NK-92 (cell line): ENCODE results near the gene EXT2.

Experiments
- DNase-seq: peaks from one replicate; lab custom pipeline; 2025; ENCODE audit not compliant: unreplicated experiment; lab: John Stamatoyannopoulos, UW

The EXT2 gene

GRCh38 chr11:44198146-44198724 is 102.8 kb downstream of the EXT2 start:
- no peak for DNase-seq

- DNase-seq = no peak
Observed at GRCh38 chr11:44199298-44199697, 103.8 kb downstream of the EXT2 start.

DNA sequence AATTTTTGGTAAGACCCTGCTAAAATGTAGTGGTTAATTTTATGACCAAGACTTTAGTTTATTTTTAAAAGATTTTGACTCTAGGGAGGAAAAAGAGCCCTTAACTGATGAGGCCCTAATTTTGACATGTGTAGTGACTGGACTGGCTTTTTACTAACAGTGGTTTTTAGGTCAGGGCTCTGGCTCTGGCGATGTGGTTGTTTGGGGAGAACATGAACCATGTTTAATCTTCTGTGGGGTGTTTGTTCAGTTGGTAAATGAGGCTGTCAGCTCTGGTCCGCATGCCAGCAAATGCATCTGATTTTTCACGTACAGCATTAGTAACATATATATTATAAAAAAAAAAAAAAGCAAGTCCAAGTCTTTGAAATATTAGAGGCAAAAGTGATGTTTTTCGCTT is 104.3 kb downstream of the EXT2 start:
- no peak for DNase-seq

DNA sequence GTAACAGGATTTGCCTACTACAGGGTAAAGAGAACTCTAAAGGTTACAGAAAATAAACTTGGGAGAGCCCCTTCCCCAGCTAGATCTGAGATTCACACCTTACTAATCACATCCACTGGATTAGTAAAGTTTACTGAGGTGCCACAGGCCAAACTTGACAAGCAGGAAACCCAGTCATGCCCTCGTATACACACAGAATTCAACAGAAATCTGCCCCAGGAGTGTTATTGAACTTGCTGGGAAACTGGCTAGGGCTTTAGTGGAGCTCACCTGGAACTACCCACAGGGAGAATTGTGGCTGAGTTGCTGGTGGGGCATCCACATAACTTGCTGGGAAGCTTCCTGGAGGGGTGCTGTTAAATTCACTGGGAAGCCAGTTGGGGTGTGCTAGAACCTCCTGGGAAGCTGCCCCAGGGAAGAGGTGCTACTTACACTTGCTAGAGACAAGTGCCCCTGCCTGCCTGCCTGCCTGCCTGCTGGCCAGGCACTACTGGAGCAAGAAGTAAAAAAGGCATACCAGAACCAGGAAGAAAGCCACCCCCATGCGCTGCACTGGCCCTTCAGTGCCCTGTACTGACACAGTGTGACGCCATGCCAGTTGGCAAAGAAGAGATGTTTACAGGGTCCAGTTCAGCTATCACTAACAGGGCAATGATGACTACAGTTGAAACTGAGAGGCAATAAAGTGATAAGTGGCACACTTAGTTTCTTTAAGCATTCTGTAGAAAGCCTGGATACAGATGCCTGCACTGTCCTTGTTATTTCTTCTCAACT is 108.0 kb downstream of the EXT2 start:
- DNase-seq = no peak

- no peak for DNase-seq
Observed at GRCh38 chr11:44205352-44205751, 109.9 kb downstream of the EXT2 start.

DNA sequence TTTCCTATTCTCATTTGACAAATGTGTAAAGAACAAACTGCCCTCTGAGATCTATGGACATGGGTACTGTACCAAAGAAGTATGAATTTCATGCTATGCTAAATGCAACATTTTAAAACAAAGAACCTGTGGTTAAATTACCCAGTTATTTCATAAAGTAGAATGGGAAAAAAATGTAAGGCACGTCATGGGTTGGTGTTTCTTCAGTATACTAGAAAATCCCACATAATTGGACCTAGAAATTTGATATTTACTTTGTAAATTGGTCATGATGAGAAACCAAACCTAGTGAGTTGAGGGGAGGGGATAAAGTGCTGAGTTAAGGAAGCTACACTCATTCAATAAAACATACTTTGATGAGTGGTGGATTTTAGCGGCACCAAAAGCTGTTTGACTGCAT is 110.4 kb downstream of the EXT2 start:
- no peak for DNase-seq

DNA sequence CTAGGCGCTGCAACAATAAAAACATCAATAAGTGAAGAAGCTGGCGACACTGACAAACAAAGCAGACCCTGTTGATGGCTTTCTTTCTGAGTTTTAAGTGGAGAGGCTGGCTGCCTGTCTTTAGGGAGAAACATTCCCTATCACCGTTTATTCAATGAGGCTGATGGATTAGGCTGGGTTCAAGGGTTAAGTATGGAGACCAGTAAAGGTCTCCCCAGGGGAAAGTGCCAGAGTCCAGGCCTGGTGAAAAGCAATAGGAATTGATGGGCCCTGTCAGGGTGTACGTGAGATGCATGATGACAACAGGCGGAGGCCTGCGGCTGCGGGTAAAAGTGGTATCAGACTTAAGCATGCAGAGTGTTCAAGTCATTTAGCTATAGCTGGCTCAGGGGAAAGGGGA is 111.8 kb downstream of the EXT2 start:
- no peak for DNase-seq

GRCh38 chr11:44208976-44209603 is 113.6 kb downstream of the EXT2 start:
- no peak for DNase-seq

DNA sequence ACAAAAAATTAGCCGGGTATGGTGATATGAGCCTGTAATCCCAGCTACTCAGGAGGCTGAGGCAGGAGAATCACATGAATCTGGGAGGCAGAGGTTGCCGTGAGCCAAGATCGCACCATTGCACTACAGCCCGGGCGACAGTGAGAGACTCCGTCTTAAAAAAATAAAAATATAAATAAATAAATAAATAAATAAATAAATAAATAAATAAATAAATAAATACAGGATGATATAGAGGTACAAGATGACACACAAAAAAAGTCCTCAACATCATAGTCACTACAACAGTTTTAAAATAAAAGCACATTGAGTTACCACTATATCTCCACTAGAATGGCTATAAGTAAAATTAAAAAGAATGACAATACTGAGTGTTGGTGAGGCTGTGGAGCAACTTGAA is 116.7 kb downstream of the EXT2 start:
- no peak for DNase-seq

DNA sequence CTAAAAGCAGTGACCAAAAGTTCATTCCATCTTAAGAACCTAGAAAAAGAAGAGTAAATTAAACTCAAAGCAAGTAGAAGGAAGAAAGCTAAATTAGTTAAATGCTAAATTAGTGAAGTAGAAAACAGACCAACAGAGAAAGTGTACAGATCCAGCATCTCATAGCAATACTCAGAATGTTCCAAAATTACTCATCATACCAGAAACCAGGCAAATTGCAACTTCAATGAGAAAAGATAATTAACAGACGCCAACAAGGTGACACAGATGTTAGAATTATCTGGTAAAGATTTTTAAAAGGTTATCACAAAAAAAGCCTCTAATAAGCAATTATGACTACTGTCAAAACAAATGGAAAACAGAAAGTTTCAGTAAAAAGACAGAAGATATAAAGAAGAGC is 117.7 kb downstream of the EXT2 start:
- no peak for DNase-seq

- DNase-seq = no peak
Observed at GRCh38 chr11:44217432-44217831, 122.0 kb downstream of the EXT2 start.

DNA sequence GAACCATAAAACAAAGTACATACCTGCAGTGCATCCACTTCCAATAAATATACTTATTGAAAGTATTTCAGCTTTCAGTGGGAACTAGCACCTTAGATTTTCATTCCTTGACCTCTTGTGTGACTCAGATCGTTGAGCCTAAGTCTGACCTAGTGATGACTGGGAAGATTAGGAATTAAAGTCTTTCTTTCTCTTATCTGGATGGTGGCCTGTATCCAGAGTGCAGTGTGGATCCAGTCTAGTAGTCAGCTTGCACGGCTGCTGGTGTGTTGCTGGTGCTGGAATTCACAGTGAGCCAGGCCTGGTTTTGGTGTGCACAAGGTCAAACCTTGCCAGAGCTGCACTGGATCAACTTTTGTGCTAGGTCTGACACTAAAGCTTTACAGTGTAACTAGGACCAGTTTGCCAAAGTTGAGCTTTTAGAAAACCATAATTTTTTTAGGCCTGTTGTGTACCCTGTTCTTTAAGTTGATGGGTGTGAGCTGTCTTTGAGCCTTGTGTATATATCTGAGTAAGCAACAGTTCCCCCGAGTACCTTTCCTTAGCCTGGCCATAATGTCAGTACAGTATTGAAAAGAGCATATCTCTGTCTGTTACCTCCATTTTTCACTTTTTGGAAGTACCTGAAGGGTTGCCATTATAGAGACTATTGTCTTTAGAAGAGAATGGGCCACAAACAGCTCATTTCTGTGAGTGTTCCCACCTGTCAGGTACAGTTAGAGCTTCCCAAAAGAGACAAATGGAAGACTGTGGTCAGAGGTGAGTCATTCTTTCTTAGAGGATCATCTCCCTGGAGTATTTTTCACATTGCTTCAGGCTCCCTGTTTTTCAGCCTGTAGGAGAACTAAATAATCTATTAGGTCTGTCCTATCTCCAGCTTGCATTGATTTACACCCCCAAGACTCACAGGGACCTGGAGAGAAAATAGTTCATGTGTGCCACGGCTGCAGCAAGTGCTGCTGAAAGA is 124.6 kb downstream of the EXT2 start:
- DNase-seq = no peak

- no peak for DNase-seq
Observed at GRCh38 chr11:44221456-44221855, 126.0 kb downstream of the EXT2 start.

GRCh38 chr11:44221992-44222391 is 126.5 kb downstream of the EXT2 start:
- no peak for DNase-seq

DNA sequence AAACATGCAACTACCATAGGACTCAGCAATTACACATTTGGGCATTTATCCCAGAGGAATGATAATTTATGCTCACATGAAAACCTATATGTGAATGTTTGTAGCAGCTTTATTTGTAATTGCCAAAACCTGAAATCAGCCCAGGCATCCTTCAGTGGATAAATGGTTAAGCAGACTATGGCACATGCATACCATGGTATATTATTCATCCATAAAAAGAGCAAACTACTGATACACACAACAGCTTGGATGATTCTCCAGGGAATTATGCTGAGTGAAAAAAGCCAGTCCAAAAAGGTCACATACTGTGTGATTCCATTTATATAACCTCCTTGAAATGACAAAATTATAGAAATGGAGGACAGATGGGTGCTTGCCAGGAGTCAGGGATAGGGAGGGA is 127.8 kb downstream of the EXT2 start:
- DNase-seq = no peak

DNA sequence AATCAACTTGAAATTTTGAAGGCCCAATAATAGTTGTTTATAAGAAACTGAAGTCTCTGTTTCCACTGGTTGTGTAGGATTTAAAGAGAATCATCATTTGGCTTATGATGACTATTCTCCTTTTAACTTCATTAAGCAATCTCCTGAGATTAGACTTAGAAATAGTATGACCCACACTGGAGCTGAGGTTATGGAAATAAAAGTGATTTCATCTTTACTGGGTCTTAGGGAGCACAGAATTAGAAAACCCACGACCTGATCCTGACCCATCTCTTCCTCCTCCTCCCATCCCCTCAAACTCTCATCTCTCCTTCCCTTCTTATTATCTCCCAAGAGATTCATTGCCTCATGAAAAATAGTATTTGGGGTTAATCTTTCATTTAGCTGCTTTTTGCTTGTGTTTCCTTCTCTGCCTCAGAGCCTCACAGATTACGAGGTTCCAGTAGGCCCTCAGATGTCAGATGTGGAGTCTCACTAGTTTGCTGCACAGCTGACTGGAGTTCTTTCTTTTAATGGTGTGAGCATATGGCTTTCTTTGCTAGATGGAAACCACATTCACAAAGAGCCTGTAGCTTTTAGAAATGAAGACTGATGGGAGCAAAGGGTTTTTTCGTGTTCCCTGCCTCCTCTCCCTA is 129.5 kb downstream of the EXT2 start:
- DNase-seq = no peak

DNA sequence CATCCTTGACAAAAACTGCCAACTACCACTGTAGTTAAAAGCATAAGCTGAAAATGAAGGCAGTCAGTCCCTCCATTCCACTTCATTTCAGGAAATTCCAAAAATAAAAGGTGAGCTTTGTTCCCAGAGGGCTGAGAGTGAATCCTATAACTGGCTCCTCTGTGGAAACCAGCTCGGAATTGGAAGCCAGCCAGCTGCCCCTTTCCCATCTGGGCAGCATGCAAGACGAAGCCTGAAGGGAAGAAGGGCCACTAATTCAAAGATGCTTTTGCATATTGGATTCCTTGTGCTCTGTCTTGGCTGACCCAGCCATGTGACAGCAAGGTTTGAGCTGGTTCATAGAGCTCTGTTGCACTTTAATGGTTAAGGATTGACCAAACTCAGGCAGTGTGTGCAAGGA is 131.0 kb downstream of the EXT2 start:
- DNase-seq = no peak

GRCh38 chr11:44226945-44227344 is 131.5 kb downstream of the EXT2 start:
- DNase-seq = no peak

- DNase-seq = no peak
Observed at GRCh38 chr11:44228379-44228778, 132.9 kb downstream of the EXT2 start.

- no peak for DNase-seq
Observed at GRCh38 chr11:44229098-44229497, 133.6 kb downstream of the EXT2 start.

DNA sequence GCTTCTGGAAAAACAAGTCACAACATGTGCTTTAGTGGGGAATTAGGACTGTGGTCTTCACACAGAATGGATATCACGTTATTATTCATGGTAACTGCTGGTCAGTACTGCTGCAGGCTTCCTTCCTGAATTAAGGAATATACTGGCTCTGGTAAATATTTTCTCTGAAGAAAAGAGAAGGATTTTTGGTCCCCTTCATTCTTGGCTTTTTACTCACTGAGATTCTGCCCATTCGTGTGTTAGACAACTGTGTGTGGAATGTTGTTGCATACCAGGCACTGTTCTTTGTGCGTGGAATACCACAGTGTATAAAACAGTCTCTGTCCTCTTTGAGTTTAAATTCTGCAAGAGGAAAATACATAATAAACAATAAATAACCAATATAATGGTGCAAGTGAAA is 134.1 kb downstream of the EXT2 start:
- DNase-seq = no peak
